G401 (cell line): ENCODE data around the gene KRT12. TPM values are rescaled to one million over a fixed set of nuclear protein-coding genes. Genes with fewer than 3 reads are reported as not detected.

ENCODE experiments used
- DNase-seq: peaks from one replicate; pipeline ENCODE4 v3.0.0-alpha.2; 2015; ENCODE audit warnings: low spot score
- in situ Hi-C: cut with HindIII; loops from 2 replicates; pipeline ENCODE4 v1.10.0; 2016; ENCODE audit warnings: low sequenced_read_pairs, mixed read lengths
- total RNA-seq: library from RNA; depleted of rRNA; stranded (reverse); fragments of >200 nt; shearing (Covaris generic); gene quantifications from 2 replicates; pipeline ENCODE4 v1.2.3, GENCODE V29; 2014

The KRT12 gene
- total RNA-seq, 1 experiment from 2014 or later, result not detected

GRCh38 chr17:40850293-40850972, 16.6 kb downstream of the KRT12 start:
- in situ Hi-C loops, result no loop called here
- no peak for DNase-seq

GRCh38 chr17:40849723-40850122, 17.3 kb downstream of the KRT12 start:
- no peak for DNase-seq
- in situ Hi-C loops, result no loop called here

DNA sequence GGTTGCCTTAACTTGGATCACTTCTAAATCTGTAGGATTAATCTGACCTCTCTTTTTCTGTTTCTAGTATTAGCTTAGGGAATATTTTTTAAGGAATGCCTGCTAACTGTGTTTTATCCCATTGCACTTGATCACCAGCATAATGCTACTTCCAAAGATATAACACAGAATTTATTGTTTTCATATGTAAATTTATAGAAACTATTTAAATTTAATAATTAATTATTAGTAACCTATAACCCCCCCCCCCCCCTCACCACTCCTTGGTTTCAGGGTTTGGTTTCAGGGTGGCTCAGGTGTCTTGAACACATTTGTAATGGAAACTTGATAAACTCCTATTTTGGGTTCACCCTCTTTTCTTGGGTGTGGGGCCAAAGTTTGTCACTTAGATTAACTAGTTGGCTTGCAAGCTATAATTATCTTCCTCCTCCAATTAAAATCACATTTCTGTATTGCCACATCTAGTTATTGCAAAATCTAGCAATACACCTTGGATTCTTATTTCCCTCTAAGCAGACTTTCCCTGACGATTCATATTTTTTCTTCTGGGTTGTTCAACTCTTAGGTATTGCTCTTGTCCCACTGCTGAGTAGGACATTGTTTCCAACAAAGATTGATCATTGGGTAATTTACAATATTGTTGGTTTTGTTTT, 18.3 kb downstream of the KRT12 start:
- no peak for DNase-seq
- in situ Hi-C loops, result no loop called here

DNA sequence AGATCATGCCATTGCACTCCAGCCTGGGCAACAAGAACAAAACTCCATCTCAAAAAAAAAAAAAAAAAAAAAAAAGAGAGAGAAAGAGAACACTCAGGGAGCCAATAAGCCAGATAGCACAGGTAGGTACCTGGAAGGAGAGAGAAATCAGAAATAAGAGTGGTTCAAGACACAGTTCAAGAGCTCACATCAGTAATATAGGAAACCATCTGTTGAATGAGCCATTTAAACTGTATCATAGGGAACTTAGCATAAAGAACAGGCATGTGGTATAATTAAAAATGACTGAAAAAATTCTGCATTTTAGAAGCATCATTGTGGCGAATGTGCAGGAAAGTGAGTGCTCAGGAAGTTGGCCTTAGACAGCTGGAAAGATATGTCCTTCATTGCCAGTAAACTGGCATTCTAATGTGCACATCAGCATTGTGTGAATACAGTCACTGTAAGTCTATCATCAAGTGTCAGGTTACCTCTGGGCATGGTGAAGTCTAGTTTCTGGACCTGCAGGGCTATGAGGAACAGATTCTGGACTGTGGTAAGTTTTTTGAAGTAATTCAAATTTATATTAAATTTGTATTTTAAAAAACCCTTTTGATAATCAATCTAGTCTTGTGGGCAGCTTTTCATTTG, 20.4 kb downstream of the KRT12 start:
- in situ Hi-C loops, result no loop called here
- no peak for DNase-seq

GRCh38 chr17:40844671-40845107, 22.3 kb downstream of the KRT12 start:
- no peak for DNase-seq

GRCh38 chr17:40843242-40843641, 23.8 kb downstream of the KRT12 start:
- in situ Hi-C loops, result no loop called here
- DNase-seq, result no peak

More at GRCh38 chr17:40844671-40845107, 22.3 kb downstream of the KRT12 start:
- in situ Hi-C loops, result no loop called here

- no peak for DNase-seq
- in situ Hi-C loops, result no loop called here
Measured at GRCh38 chr17:40841246-40841645, 25.8 kb downstream of the KRT12 start.

GRCh38 chr17:40839194-40839593, 27.8 kb downstream of the KRT12 start:
- in situ Hi-C loops, result no loop called here
- no peak for DNase-seq

GRCh38 chr17:40836020-40836419, 31.0 kb downstream of the KRT12 start:
- in situ Hi-C loops, result no loop called here
- no peak for DNase-seq

GRCh38 chr17:40833882-40834281, 33.1 kb downstream of the KRT12 start:
- DNase-seq, result no peak
- in situ Hi-C loops, result no loop called here

- no peak for DNase-seq
- in situ Hi-C loops, result no loop called here
Measured at GRCh38 chr17:40832840-40833239, 34.2 kb downstream of the KRT12 start.

DNA sequence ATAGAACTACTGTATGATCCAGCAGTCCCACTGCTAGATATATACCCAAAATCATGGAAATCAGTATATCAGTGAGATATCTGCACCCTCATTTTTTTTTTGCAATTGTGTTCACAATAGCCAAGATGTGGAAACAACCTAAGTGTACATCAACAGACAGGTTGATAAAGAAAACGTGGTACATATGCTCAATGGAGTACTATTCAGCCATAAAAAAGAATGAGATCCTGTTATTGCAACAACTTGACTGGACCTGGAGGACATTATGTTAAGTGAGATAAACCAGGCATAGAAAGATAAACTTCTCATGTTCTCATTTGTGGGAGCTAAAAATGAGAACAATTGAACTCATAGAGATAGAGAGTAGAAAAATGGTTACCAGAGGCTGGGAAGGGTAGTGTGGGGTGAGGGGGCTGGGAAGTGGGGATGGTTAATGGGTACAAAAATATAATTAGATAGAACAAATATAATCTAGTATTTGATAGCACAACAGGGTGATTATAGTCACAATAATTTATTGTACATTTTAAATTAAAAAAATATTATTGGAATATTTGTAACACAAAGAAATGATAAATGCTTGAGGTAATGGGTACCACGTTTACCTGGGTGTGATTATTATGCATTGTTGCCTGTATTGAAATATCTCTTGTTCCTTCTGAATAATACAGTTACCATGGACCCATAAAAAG, 36.8 kb downstream of the KRT12 start:
- in situ Hi-C loops, result no loop called here
- no peak for DNase-seq

GRCh38 chr17:40828454-40829044, 38.5 kb downstream of the KRT12 start:
- in situ Hi-C loops, result no loop called here
- DNase-seq, result no peak

DNA sequence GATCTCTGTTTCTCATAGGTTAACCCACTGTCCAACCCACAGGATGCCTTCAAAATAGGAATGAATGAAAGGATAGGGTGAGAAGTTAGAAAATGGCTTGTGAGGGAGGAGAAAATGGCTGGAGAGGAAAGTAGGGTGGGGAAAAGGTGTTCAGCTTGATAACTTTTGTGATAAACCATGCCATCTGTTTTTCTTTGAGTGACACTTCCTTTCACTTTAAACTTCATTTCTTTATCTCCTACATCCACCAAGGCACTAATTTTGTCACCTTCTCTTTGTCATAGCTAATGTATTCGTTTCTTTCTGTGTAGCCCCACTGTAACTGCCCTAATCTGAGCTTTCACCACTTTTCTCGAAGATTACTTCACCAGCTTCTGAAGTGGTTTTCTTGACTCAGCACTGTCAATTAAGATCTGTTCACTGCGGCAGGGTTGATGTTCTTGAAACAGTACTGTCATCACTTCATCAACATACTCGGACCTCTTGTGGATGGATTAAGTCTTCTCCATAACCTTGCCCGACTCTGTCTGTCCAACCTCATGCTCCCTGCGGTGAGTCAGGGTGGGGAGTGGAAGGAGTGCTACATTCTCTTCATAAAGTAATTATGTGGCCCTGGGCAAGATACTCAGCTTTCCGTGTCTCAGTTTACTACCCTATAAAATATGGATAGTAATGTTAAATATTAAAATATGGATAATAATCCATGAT, 39.1 kb downstream of the KRT12 start:
- DNase-seq, result no peak
- in situ Hi-C loops, result no loop called here

- DNase-seq, result no peak
- in situ Hi-C loops, result no loop called here
Measured at GRCh38 chr17:40825599-40825998, 41.4 kb downstream of the KRT12 start.

GRCh38 chr17:40824015-40824832, 42.8 kb downstream of the KRT12 start:
- in situ Hi-C loops, result no loop called here
- DNase-seq, result no peak

GRCh38 chr17:40822132-40822812, 44.8 kb downstream of the KRT12 start, which contains the start of gene KRT10:
KRT10 (minus strand) TSS chr17:40822614; CDS start chr17:40822585, 29 bp downstream.
- DNase-seq, result no peak
- in situ Hi-C loops, result no loop called here

- no peak for DNase-seq
- in situ Hi-C loops, result no loop called here
Measured at GRCh38 chr17:40821536-40821935, 45.5 kb downstream of the KRT12 start.
